ENCODE results near the gene PVRIG. TPM values are rescaled to one million over a fixed set of nuclear protein-coding genes. Genes with fewer than 3 reads are reported as not detected.

The PVRIG gene
- polyA plus RNA-seq, 1 donor = 10.1 TPM

Other genes with a start within 250 kb of the PVRIG start
- gene AZGP1, start 243.9 kb upstream of the PVRIG start, polyA plus RNA-seq (ENCODE audit: insufficient read length) = 1.2 TPM
- 28.9 TPM for gene ZKSCAN1, start 204.4 kb upstream of the PVRIG start, polyA plus RNA-seq (ENCODE audit: insufficient read length)
- 12.4 TPM for gene ZSCAN21, start 170.2 kb upstream of the PVRIG start, polyA plus RNA-seq (ENCODE audit: insufficient read length)
- gene ZNF3, start 138.2 kb upstream of the PVRIG start, polyA plus RNA-seq (ENCODE audit: insufficient read length) = 29.8 TPM
- gene COPS6, start 131.0 kb upstream of the PVRIG start, polyA plus RNA-seq (ENCODE audit: insufficient read length) = 92.1 TPM
- gene MCM7, start 118.6 kb upstream of the PVRIG start, polyA plus RNA-seq (ENCODE audit: insufficient read length) = 76.6 TPM
- 23.9 TPM for gene AP4M1, start 118.3 kb upstream of the PVRIG start, polyA plus RNA-seq (ENCODE audit: insufficient read length)
- gene TAF6, start 100.6 kb upstream of the PVRIG start, polyA plus RNA-seq (ENCODE audit: insufficient read length) = 39.0 TPM
- 29.7 TPM for gene CNPY4, start 100.3 kb upstream of the PVRIG start, polyA plus RNA-seq (ENCODE audit: insufficient read length)
- 1.5 TPM for gene MBLAC1, start 93.0 kb upstream of the PVRIG start, polyA plus RNA-seq (ENCODE audit: insufficient read length)
- 59.5 TPM for gene LAMTOR4, start 71.0 kb upstream of the PVRIG start, polyA plus RNA-seq (ENCODE audit: insufficient read length)
- 12.1 TPM for gene TRAPPC14, start 61.2 kb upstream of the PVRIG start, polyA plus RNA-seq (ENCODE audit: insufficient read length)
- 12.8 TPM for gene GAL3ST4, start 51.3 kb upstream of the PVRIG start, polyA plus RNA-seq (ENCODE audit: insufficient read length)
- gene GPC2, start 42.6 kb upstream of the PVRIG start, polyA plus RNA-seq (ENCODE audit: insufficient read length) = 10.1 TPM
- gene STAG3, start 42.0 kb upstream of the PVRIG start, polyA plus RNA-seq (ENCODE audit: insufficient read length) = 25.7 TPM
- 6.3 TPM for gene SPDYE3, start 87.8 kb downstream of the PVRIG start, polyA plus RNA-seq (ENCODE audit: insufficient read length)
- 18.0 TPM for gene PILRB, start 138.2 kb downstream of the PVRIG start, polyA plus RNA-seq (ENCODE audit: insufficient read length)
- 5.2 TPM for gene PILRA, start 153.5 kb downstream of the PVRIG start, polyA plus RNA-seq (ENCODE audit: insufficient read length)
- gene ZCWPW1, start 208.8 kb downstream of the PVRIG start, polyA plus RNA-seq (ENCODE audit: insufficient read length) = 7.1 TPM
- 35.9 TPM for gene MEPCE, start 209.9 kb downstream of the PVRIG start, polyA plus RNA-seq (ENCODE audit: insufficient read length)
- gene PPP1R35, start 216.5 kb downstream of the PVRIG start, polyA plus RNA-seq (ENCODE audit: insufficient read length) = 15.6 TPM
- gene SPACDR, start 244.3 kb downstream of the PVRIG start, polyA plus RNA-seq (ENCODE audit: insufficient read length) = 2.1 TPM